ENCODE results near the gene SUFU.

Gene SUFU

DNA sequence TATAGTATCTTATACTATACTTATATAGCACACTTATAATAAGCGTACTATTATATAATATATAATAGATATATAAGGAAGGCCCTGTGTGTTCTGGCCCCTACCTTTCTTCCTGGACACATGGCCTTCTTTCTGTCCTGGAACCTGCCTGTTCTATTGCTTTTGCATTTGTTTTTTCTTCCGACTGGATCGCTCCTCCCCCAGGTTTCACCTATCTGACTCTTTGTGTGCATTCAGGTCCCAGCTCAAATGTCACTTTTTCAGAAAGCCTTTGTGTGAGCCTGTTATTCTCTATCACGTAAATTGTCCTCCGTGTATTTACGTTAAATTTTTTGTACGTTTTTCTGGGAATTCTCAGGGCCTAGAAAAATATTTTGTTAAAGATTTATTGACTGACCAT lies 137.6 kb downstream of the SUFU start:
- DNase-seq, result peak; percentile 30
- in situ Hi-C loops (cut with HindIII; ENCODE audit: low pct_ligation_motif_present, low pct_unique_long_range_greater_than_20kb, low sequenced_read_pairs), result no loop called here

DNA sequence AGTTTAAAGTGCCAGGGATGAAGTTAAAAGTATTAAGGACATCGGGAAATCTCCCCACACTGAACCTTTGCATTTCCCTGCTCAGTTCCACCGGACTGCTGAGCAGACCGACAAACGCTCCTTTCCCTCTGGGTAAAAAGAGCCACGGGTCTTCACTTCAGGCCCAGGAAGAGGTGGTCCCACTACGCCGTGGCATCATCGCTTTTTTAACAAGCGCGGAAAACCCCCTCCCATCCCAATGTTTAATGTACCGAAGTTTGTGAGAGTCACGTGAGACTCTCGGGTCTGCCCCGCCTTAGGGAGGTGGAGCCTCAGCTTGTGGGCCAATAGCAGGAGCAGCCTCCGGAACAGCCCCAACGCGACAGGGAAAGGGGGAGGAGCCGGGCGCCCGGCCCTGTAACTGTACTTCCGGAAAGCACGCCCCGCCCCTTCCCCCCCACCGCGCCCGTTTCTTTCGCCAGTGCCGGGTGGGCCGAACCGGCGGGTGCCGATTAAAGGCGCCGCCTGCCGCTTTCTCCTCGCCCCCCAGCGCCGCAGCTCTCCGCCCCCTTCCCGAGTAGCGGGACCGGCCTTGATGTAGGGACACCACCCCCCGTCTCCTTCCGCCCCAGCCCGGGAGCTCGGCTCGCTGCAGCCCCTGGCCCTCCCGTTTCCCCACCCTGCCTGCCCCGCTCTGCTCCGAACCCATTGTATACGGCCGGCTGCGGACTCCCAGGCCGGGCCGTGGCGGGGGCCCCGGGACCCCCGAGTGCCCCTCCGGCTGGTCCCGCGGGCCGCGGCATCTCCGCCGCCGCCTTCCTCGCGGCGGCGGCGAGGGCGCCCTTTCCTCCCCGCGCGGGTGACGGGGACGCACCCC lies 138.3 kb downstream of the SUFU start:
- DNase-seq, result peak; percentile 97
- in situ Hi-C loops (cut with HindIII; ENCODE audit: low pct_ligation_motif_present, low pct_unique_long_range_greater_than_20kb, low sequenced_read_pairs), result no loop called here

GRCh38 chr10:102642736-102643335 lies 139.1 kb downstream of the SUFU start:
- in situ Hi-C loops (cut with HindIII; ENCODE audit: low pct_ligation_motif_present, low pct_unique_long_range_greater_than_20kb, low sequenced_read_pairs), result no loop called here
- DNase-seq, result peak; percentile 58

GRCh38 chr10:102643336-102644065 lies 139.7 kb downstream of the SUFU start:
- in situ Hi-C loops (cut with HindIII; ENCODE audit: low pct_ligation_motif_present, low pct_unique_long_range_greater_than_20kb, low sequenced_read_pairs), result no loop called here

GRCh38 chr10:102644066-102644645 lies 140.4 kb downstream of the SUFU start, which contains the start of gene TRIM8:
Gene TRIM8, plus strand, starts transcription at chr10:102644479. Its CDS starts 139 bp downstream, at chr10:102644618.
- in situ Hi-C loops (cut with HindIII; ENCODE audit: low pct_ligation_motif_present, low pct_unique_long_range_greater_than_20kb, low sequenced_read_pairs), result no loop called here
- DNase-seq, result peak; percentile 51

More at GRCh38 chr10:102643336-102644065, 139.7 kb downstream of the SUFU start:
- DNase-seq, result peak; percentile 75

GRCh38 chr10:102644646-102645387 lies 141.0 kb downstream of the SUFU start:
- in situ Hi-C loops (cut with HindIII; ENCODE audit: low pct_ligation_motif_present, low pct_unique_long_range_greater_than_20kb, low sequenced_read_pairs), result no loop called here
- DNase-seq, result peak; percentile 82

DNA sequence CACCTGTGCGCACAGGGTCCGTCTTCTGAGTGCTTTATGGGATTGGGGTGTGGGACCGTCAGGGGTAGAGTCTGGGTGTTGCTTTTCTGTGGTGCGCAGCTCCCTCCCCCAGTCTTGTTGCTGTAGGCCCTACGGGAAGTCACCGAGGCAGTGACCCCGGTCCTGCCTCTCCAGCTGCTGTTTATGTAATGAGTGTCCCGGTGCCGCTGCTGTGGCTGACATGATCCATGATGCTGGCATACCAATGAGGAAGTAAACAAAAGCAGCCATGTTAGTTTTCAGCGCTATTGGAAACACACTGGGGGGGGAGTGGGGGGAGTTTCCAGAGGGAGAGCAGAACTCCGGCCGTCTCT lies 141.6 kb downstream of the SUFU start:
- DNase-seq, result peak; percentile 71
- in situ Hi-C loops (cut with HindIII; ENCODE audit: low pct_ligation_motif_present, low pct_unique_long_range_greater_than_20kb, low sequenced_read_pairs), result no loop called here

GRCh38 chr10:102645741-102646609 lies 142.2 kb downstream of the SUFU start:
- in situ Hi-C loops (cut with HindIII; ENCODE audit: low pct_ligation_motif_present, low pct_unique_long_range_greater_than_20kb, low sequenced_read_pairs), result no loop called here

DNA sequence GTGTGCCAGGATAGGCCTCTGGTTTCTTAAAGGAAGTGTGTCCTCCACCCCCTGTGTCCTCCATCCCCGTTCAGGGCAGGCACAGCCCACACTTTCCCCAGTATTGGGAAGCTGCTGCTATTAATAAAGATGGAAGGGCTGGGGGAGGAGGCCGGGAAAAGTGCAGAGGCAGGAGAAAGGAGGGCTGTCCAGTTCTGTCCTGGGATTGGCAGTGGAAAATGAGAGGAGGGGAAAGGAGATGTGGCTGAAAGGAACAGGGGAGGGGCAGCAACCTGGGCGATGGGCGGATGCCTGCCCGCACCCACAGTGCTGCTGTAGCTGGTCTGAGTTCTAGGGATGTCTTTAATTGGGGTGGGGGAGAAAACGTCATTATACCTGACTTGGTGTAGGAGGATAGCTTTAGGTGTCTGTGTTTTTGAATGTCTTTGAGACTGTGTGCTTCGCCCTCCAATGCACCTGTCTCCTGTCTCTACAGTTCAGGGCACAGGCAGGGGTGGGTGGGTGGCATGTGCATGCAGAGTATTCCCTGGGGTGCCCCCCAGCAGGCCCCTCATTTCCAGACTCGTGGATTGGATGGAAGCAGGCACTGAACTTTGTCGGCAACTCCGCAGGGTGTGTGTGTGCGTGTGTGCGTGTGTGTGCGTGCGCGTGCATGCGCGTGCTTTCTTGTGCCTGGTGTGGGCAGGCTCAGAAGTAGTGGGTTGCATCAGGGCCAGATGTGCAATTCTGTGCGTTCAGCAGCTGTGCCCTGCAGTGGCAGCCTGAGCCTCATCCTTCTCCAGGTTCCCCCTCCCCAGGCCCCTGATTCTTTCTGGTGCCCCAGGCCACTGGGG lies 143.1 kb downstream of the SUFU start:
- in situ Hi-C loops (cut with HindIII; ENCODE audit: low pct_ligation_motif_present, low pct_unique_long_range_greater_than_20kb, low sequenced_read_pairs), result no loop called here
- peak; percentile 33 for DNase-seq

More at GRCh38 chr10:102645741-102646609, 142.2 kb downstream of the SUFU start:
- DNase-seq, result peak; percentile 70

GRCh38 chr10:102647443-102648268 lies 143.9 kb downstream of the SUFU start:
- in situ Hi-C loops (cut with HindIII; ENCODE audit: low pct_ligation_motif_present, low pct_unique_long_range_greater_than_20kb, low sequenced_read_pairs), result no loop called here
- DNase-seq, result no peak

- in situ Hi-C loops (cut with HindIII; ENCODE audit: low pct_ligation_motif_present, low pct_unique_long_range_greater_than_20kb, low sequenced_read_pairs), result no loop called here
- no peak for DNase-seq
These were observed 144.6 kb downstream of the SUFU start for GRCh38 chr10:102648269-102648888.

DNA sequence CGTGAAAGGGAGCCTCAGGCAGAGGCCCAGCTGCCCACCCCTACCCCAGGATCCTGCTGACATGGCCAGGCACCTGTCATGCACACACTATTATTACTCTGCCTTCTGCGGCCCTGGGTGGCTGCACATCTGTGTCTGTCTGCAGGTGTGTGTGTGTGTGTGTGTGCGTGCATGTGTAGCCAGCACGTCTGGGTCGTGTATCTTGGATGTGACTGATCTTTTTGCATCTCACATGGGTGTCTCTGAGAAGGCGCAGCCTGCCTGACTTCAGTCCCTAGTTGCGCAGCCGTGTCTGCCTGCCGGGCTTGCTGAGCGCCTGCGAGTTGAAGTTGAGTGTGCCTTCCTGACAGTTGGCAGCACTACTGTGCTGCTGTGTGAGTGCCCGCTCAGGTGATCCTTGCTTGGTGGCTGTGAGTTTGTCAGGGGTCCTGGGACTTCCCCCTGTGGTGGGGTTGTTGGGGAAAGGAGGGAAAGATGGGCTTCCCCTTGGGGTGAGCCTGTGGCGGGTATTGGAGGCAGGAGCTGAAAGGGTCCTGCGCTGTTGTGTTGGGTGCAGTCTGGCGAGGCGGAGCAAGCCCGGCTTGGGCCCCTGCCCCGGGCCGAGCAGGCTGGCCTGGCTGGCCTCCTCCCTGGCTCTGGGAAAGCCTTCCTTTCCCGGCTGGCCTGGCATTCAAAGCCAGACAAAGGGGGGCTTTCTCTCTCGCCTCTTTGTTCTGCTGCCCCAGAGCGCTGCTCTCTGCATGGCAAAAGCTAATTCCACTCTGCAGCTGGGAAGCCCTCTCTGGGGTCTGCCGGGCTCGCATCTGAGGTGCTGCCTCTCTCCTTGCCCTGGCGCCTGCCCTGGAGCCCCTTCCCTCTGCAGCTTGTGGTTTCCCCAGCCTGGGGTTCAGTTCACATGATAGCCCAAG lies 145.4 kb downstream of the SUFU start:
- no peak for DNase-seq
- in situ Hi-C loops (cut with HindIII; ENCODE audit: low pct_ligation_motif_present, low pct_unique_long_range_greater_than_20kb, low sequenced_read_pairs), result no loop called here

- in situ Hi-C loops (cut with HindIII; ENCODE audit: low pct_ligation_motif_present, low pct_unique_long_range_greater_than_20kb, low sequenced_read_pairs), result no loop called here
- no peak for DNase-seq
These were observed 146.3 kb downstream of the SUFU start for GRCh38 chr10:102649797-102650654.

Data from ACHN (cell line).